ENCODE measurements around the gene BAIAP2L1.
"Not testable (repeated sequence)": the region's sequence is repeated elsewhere in the genome, so short reads cannot be mapped to it uniquely, and the experiment has no call there.

BAIAP2L1 gene

GRCh38 chr7:98413655-98414054 is 12.8 kb upstream of the BAIAP2L1 start:
- H3K36me3 ChIP-seq (ENCODE audit: control insufficient read depth in 2 of 2, insufficient read depth in 1 of 2, low read length in 2 of 2); H3K4me1 ChIP-seq (ENCODE audit: control insufficient read depth, insufficient read depth, low read length); H3K4me3 ChIP-seq (ENCODE audit: low read depth, low read length); H3K27ac ChIP-seq (ENCODE audit: extremely low read depth, low read depth, low read length); POLR2A ChIA-PET; H3K9me3 ChIP-seq (ENCODE audit: control insufficient read depth, insufficient read depth, low read depth, low read length): not testable (repeated sequence)
- CTCF ChIA-PET = interaction anchor here (0.6 to 0.7 kb wide), 2 partner anchors 87 to 1110 kb away, joined by 3 read pairs; no protein-coding TSS in a partner anchor

- Histone ChIP-seq H3K4me3 (ENCODE audit: low read depth, low read length) (no peak overlapping the region), H3K27ac (ENCODE audit: extremely low read depth, low read depth, low read length) (no peak overlapping the region), H3K9me3 (ENCODE audit: control insufficient read depth, insufficient read depth, low read depth, low read length) (no peaks in the 10 kb centered on the region), H3K4me1 (ENCODE audit: control insufficient read depth, insufficient read depth, low read length) (no peaks in the 10 kb centered on the region), H3K36me3 (ENCODE audit: control insufficient read depth in 2 of 2, insufficient read depth in 1 of 2, low read length in 2 of 2) (no peaks in the 10 kb centered on the region)
- POLR2A ChIA-PET = no interaction called here
- CTCF ChIA-PET = interaction anchor here (0.6 to 2.4 kb wide), 6 partner anchors 8 to 431 kb away, joined by 3 to 8 read pairs (median 4); partner anchors contain the start of gene BAIAP2L1
- TF ChIP-seq ZNF514 (tag by site-specific recombination; IDR thresholded peaks at IDR 0.05) (no peak), ATF2 (tag by site-specific recombination; IDR thresholded peaks at IDR 0.05; ENCODE audit: low read depth) (peak; percentile 64; the same call in 1 of the 2 replicates), ZNF16 (tag by site-specific recombination; IDR thresholded peaks at IDR 0.05; ENCODE audit: low read depth) (no peak), ZBTB8A (tag by site-specific recombination; IDR thresholded peaks at IDR 0.05) (no peak), TSHZ1 (tag by site-specific recombination; IDR thresholded peaks at IDR 0.05; ENCODE audit: borderline replicate concordance) (no peak)
Observed at GRCh38 chr7:98409843-98410242, 9.0 kb upstream of the BAIAP2L1 start.

- H3K4me3 ChIP-seq (ENCODE audit: low read depth, low read length); H3K27ac ChIP-seq (ENCODE audit: extremely low read depth, low read depth, low read length); POLR2A ChIA-PET; H3K36me3 ChIP-seq (ENCODE audit: control insufficient read depth in 2 of 2, insufficient read depth in 1 of 2, low read length in 2 of 2); H3K9me3 ChIP-seq (ENCODE audit: control insufficient read depth, insufficient read depth, low read depth, low read length); H3K4me1 ChIP-seq (ENCODE audit: control insufficient read depth, insufficient read depth, low read length): not testable (repeated sequence)
- TF ChIP-seq ZNF121 (tag by site-specific recombination; IDR thresholded peaks at IDR 0.05) = 0 out of 2 replicates have a peak, but pooled peaks have one; percentile 27
- CTCF ChIA-PET = interaction anchor here (1.6 kb wide), 1 partner anchor 10 kb away, joined by 5 read pairs; no protein-coding TSS in a partner anchor
Observed at GRCh38 chr7:98408146-98408545, 7.3 kb upstream of the BAIAP2L1 start.

DNA sequence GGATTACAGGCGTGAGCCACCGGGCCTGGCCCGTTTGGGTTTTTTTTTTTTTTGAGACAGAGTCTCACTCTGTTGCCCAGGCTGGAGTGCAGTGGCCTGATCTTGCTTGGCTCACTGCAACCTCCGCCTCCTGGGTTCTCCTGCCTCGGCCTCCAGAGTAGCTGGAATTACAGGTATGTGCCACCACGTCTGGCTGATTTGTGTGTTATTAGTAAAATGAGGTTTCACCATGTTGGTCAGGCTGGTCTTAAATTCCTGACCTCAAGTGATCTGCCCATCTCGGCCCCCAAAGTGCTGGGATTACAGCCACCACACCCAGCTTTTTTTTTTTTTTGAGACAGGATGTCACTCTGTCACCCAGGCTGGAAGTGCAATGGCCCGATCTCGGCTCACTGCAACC is 5.9 kb upstream of the BAIAP2L1 start:
- ChIA-PET POLR2A (interaction anchor here (0.8 kb wide), 1 partner anchor 9 kb away, joined by 3 read pairs; no protein-coding TSS in a partner anchor), CTCF (interaction anchor here (0.6 to 0.7 kb wide), 2 partner anchors 14 to 38 kb away, joined by 3 to 4 read pairs; no protein-coding TSS in a partner anchor)
- TF ChIP-seq INSM2 (tag by site-specific recombination; IDR thresholded peaks at IDR 0.05) (no peak), MZF1 (tag by site-specific recombination; IDR thresholded peaks at IDR 0.05; ENCODE audit: borderline replicate concordance) (no peak), ZBTB44 (tag by site-specific recombination; IDR thresholded peaks at IDR 0.05) (no peak), ZNF768 (tag by site-specific recombination; IDR thresholded peaks at IDR 0.05) (no peak), ZSCAN30 (tag by site-specific recombination; IDR thresholded peaks at IDR 0.05) (no peak), TSHZ1 (tag by site-specific recombination; IDR thresholded peaks at IDR 0.05; ENCODE audit: borderline replicate concordance) (no peak)
- Histone ChIP-seq H3K4me1 (ENCODE audit: control insufficient read depth, insufficient read depth, low read length) (no peaks in the 10 kb centered on the region), H3K9me3 (ENCODE audit: control insufficient read depth, insufficient read depth, low read depth, low read length) (no peaks in the 10 kb centered on the region), H3K27ac (ENCODE audit: extremely low read depth, low read depth, low read length) (no peak overlapping the region), H3K4me3 (ENCODE audit: low read depth, low read length) (no peak overlapping the region), H3K36me3 (ENCODE audit: control insufficient read depth in 2 of 2, insufficient read depth in 1 of 2, low read length in 2 of 2) (no peaks in the 10 kb centered on the region)
